SU-DHL-6 (cell line): ENCODE measurements around the gene LRRC8E.

ENCODE experiments used
- H2AFZ ChIP-seq: fragments of 200-600 bp; sonication (generic); 2 replicates; pipeline ENCODE4 v1.6.1; 2014; ENCODE audit warnings: low read depth, mild to moderate bottlenecking, moderate library complexity, mixed read lengths, antibody characterized with exemption, low read length; ENCODE audit not compliant: severe bottlenecking
- H3F3A ChIP-seq: fragments of 200-600 bp; shearing (Covaris generic); 2 replicates; pipeline ENCODE4 v1.6.0; 2016; ENCODE audit warnings: antibody characterized with exemption, mild to moderate bottlenecking; ENCODE audit not compliant: insufficient read depth
- H3K27ac ChIP-seq: fragments of 200-600 bp; sonication (generic); 2 replicates; pipeline ENCODE4 v1.5.1; 2016; ENCODE audit warnings: low read depth, mild to moderate bottlenecking, low read length, moderate library complexity, mixed read lengths
- H3K27me3 ChIP-seq: fragments of 200-600 bp; sonication (generic), shearing (Covaris generic); 2 replicates; pipeline ENCODE4 v1.6.0; 2014; ENCODE audit warnings: mild to moderate bottlenecking, low read length
- H3K36me3 ChIP-seq: fragments of 200-600 bp; sonication (generic); 2 replicates; pipeline ENCODE4 v1.6.1; 2014; ENCODE audit warnings: mild to moderate bottlenecking, low read length, mixed read lengths
- H3K4me2 ChIP-seq: fragments of 300-600, 200-600 bp; shearing (Covaris generic), sonication (generic); 2 replicates; pipeline ENCODE4 v1.6.0; 2014; ENCODE audit warnings: low read length, low read depth, mild to moderate bottlenecking; ENCODE audit not compliant: poor library complexity, severe bottlenecking
- H3K4me3 ChIP-seq: fragments of 200-600 bp; sonication (generic); 2 replicates; pipeline ENCODE4 v1.5.1; 2014; ENCODE audit warnings: antibody characterized with exemption, low read length, mild to moderate bottlenecking, mixed read lengths; ENCODE audit not compliant: insufficient read depth, poor library complexity, severe bottlenecking
- H3K79me2 ChIP-seq: fragments of 200-600 bp; sonication (generic); 2 replicates; pipeline ENCODE4 v1.6.1; 2014; ENCODE audit warnings: mild to moderate bottlenecking, low read length, moderate library complexity; ENCODE audit not compliant: insufficient read depth
- H3K9ac ChIP-seq: fragments of 200-600 bp; sonication (generic); 2 replicates; pipeline ENCODE4 v1.7.0; 2014; ENCODE audit warnings: mild to moderate bottlenecking, low read length
- H3K9me2 ChIP-seq: fragments of 200-600 bp; sonication (generic); replicated peaks from 2 replicates; pipeline ENCODE4 v1.6.1; 2014; ENCODE audit warnings: low read length; ENCODE audit not compliant: insufficient read depth
- H3K9me3 ChIP-seq: fragments of 200-600 bp; sonication (generic); 2 replicates; pipeline ENCODE4 v1.6.1; 2014; ENCODE audit warnings: low read length, mixed read lengths; ENCODE audit not compliant: insufficient read depth
- H4K20me1 ChIP-seq: fragments of 200-600 bp; sonication (generic); 2 replicates; pipeline ENCODE4 v1.6.1; 2014; ENCODE audit warnings: low read depth, mild to moderate bottlenecking, antibody characterized with exemption, low read length, moderate library complexity, mixed read lengths
- CTCF ChIP-seq: fragments of 200-600 bp; sonication (generic); IDR thresholded peaks from one replicate; pipeline ENCODE4 v1.5.1; 2017; ENCODE audit warnings: antibody characterized with exemption, mild to moderate bottlenecking, low read length, moderate library complexity; ENCODE audit not compliant: insufficient read depth, poor library complexity, severe bottlenecking
- EZH2phosphoT487 ChIP-seq: fragments of 200-600 bp; sonication (generic), shearing (Covaris generic); conservative IDR thresholded peaks from 2 replicates; pipeline ENCODE4 v1.6.1; 2018; ENCODE audit warnings: mild to moderate bottlenecking, antibody characterized with exemption, low read length, moderate library complexity, mixed read lengths

LRRC8E gene

GRCh38 chr19:7947939-7948338 lies 59.6 kb downstream of the LRRC8E start:
- Histone ChIP-seq H3K27me3 (no peaks in the 10 kb centered on the region), H3K4me3 (no peak overlapping the region), H3K9ac (no peak overlapping the region), H4K20me1 (no peaks in the 10 kb centered on the region), H3K27ac (no peak overlapping the region), H3F3A (0 out of 2 replicates have a peak, but pooled peaks cover 3% of the 10 kb centered on the region), H3K9me3 (no peaks in the 10 kb centered on the region), H3K9me2 (no peaks in the 10 kb centered on the region), H3K79me2 (peaks cover 10% of the 10 kb centered on the region; the same call in 1 of the 2 replicates), H3K36me3 (no peaks in the 10 kb centered on the region), H2AFZ (no peak overlapping the region), H3K4me2 (no peak overlapping the region)
- TF ChIP-seq CTCF (no peak), EZH2phosphoT487 (no peak)
